GM10266 (cell line): ENCODE data around the gene RPL10A.

ENCODE experiments used
- DNase-seq: peaks from one replicate; pipeline ENCODE4 v3.0.0; 2012; ENCODE audit errors: extremely low spot score
- TF ChIP-seq, protein P1 (sequence below): IDR thresholded peaks from 2 replicates; pipeline ENCODE4 v1.5.1; 2012; ENCODE audit warnings: mild to moderate bottlenecking, low read depth; ENCODE audit not compliant: control insufficient read depth, insufficient read depth; ENCODE audit errors: missing control alignments

RPL10A gene

DNA sequence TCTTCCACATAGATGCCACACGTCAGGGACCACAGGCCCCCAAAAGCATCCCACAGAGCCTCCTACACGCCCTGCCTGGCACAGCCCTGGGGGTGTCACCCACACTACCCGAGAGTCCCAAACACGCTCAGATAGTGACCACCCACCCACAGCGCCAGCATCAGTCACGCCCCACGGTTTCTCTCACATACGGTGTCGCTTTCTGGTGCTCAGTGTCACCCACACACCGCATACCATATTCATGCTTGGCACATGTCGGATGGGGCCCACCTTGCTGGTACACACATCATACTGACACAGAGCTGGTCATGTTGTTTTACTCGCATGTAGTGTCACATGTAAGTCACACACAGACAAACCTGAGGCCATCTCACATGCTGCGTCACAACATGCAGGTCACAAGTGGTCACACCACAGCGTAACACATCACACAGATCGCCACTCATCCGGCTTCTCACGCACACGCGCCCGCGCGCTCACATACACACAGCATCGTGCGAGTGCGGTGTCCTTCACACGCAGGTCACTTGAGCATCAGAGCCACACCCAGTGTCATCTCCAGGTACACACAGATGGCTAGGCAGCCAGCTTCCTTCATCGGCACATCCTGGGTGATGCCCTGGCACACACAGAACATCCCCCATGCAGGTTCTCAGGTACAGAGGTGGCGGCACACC, 25.2 kb downstream of the RPL10A start:
- TF ChIP-seq, protein P1, sequence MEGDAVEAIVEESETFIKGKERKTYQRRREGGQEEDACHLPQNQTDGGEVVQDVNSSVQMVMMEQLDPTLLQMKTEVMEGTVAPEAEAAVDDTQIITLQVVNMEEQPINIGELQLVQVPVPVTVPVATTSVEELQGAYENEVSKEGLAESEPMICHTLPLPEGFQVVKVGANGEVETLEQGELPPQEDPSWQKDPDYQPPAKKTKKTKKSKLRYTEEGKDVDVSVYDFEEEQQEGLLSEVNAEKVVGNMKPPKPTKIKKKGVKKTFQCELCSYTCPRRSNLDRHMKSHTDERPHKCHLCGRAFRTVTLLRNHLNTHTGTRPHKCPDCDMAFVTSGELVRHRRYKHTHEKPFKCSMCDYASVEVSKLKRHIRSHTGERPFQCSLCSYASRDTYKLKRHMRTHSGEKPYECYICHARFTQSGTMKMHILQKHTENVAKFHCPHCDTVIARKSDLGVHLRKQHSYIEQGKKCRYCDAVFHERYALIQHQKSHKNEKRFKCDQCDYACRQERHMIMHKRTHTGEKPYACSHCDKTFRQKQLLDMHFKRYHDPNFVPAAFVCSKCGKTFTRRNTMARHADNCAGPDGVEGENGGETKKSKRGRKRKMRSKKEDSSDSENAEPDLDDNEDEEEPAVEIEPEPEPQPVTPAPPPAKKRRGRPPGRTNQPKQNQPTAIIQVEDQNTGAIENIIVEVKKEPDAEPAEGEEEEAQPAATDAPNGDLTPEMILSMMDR, result no peak
- DNase-seq, result no peak

DNA sequence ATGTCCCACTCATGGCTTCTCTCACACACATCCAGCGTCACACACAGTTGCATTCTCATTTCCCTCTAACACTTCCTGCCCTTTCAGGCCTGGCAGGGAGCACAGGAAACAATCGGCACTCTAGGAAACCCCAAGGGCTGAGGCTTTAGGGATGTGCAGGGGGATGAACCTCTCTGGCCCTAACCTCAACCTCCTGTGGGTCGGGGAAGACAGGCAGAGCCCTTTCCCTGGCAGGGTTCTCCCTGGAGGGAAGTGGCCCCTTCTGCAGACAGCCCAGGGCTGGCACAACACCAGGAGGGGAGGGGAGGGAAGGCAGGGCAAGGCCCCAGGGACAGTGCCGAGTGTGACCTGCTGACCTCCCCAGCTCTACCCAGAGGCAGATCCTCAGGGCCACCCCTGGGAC, 26.0 kb downstream of the RPL10A start:
- no peak for DNase-seq
- TF ChIP-seq, protein P1, result no peak

DNA sequence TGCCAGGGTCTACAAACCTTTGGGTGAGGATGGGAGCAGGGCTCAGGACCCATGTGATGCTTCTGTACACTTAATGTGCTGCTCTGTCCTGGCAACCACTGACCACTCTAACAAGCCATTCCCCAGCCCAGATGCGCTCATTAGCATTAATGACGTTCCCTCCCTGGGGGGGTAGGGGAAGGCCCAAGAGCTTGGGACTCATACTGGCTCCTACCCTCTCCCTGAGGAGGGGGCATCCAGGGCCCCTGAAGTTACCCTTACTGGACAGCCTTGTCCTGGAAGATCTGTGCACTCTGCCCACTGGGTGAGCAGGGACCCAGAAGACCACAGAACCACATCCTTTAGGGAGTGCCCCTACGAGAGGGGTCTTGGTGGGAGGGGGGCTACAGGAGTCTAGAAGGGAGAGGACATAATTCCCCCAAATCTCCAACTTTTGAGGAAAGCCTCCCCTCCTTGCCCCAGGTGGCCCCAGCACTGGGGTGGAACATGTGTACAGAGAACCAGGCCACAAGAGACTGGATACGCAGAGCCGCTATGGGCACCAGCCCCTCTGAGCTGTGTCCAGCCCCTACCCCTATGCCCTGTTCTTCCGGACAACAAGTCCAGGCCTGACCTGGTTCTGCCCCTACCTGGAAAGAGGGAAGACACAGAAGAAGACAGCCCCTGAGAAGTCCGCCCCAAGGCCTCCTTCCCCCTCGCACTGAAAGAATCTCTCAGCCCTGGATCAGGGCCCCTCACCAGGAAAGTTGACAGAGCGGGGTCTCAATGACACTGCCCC, 27.2 kb downstream of the RPL10A start:
- DNase-seq, result no peak
- TF ChIP-seq, protein P1, result no peak

DNA sequence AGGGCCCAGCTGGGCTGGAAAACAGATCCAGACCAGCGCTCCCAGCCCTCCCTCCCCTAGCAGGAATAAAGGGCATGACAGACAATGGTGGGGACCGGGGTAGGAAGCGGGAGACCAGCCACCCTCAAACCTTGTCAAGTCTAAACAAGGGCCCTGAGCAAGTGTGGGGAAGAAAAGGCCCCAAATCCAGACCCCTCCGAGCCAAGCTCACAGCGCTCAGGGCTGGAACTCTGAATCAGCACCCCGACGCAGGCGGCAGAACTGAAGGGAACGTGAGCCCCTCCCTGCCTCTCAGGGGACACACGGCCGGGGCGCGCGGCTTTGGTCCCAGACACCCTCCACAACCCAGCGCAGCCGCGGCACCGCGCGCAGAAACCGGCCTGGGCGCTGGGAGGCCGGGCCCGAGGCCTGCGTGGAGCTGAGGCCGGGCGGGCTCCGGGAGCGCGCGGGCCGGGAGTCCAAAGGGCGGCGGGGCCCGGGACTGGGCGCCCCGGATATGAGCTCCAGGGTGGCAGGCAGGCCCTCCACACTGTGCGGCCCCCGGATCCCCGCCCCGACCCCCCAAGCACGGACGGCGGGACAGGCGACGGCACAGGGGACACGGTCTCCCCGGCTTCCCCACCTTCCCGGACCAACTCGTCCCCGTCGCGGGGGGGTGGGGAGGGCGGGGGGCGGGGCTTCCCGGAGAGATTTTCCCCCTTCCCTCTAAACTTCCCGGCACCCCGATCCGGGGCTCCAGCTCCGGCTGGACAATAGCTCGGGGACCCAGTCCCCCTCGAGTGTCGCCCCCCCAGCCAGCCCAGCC, 28.0 kb downstream of the RPL10A start:
- peak; percentile 66 for DNase-seq
- TF ChIP-seq, protein P1, result no peak

DNA sequence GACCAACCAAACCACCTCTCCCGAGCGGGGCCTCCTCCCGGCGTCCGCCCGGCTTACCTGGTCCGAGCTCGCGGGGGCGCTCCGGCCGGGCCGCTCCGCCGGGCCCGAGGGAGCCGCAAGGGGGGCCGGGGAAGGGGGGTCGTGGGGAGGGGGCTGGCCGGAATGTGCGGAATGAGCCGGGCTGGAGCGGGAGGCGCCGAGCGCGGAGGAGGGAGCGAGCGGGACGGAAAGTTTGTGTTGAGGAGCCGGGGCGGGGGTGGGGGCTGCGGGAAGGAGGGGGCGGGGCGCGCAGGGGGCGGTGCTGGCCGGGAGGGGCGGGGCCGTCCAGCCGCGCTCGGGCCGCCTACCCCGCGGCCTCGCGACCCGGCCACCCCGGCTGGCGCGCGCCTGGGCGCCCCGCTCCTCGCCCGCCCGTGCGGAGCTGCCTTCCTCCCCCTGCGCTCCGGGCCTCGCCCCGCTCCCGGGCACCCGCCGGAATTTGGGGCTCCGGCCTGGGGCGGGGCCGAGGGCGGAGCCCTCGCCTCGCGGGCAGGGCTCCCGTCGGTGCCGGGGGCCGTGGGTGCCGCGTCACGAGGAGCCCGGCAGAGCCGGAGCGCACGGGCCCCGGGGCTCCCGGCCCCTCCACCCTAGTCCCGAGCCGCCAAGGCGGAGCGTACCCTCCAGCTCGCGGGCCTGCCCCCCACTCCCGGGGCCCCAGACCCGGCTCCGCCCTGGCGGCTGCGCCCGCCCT, 28.8 kb downstream of the RPL10A start, which contains the start of gene TEAD3:
TSS of gene TEAD3 (minus strand) at position 239 of the 730 bp plus-strand sequence.
- TF ChIP-seq, protein P1, result peak; percentile 12
- peak; percentile 94 for DNase-seq

DNA sequence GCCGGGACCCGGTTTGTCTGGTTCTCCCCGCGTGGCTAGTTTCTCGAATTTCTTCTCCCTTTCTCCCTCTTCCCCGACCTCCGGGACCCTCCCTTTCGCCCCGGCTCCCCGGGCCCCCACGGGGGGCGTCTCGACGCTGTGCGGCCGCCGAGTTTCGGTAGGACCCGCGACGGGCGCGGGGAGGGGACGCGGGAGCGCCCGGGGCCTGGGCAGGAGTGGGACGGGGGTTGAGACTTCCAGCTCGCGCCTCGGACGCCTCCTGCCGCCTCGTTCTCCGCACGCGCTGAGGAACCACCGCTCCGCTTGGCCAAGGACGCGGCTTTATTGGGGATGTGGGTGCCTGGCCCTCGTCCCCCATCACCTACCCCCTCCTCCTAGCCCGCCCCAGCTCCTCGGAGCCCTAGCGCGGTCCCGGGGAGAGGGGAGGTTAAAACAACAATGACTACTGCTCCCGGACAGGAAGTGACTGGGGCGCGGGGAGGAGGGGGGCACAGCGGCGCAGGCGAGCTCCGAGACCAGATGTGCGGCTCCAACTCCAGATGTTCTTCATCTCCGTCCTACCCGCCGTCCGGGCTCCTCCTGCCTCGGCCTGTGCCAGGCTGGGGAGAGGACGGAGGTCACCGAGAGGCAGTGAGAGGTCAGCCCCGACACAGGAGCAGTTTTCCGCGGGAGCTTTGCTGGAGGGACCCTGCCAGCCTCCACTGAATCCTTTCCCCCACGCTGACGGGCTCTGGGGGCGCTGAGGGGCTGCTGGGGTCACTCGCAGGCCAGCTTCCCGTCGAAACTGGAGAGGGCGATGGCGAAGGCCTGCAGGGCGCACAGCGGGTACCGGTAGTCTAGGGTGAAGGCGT, 29.6 kb downstream of the RPL10A start:
- TF ChIP-seq, protein P1, result no peak
- DNase-seq, result no peak
